OCI-LY1 (cell line): ENCODE measurements around the gene CACNA1E.

Experiments
- CTCF ChIP-seq: fragments of 200-600 bp; sonication (generic), shearing (Covaris generic); IDR thresholded peaks from 2 replicates; pipeline ENCODE4 v1.5.1; 2017; ENCODE audit warnings: mild to moderate bottlenecking, antibody characterized with exemption, low read length, moderate library complexity, mixed read lengths
- EZH2 ChIP-seq: fragments of 200-600 bp; sonication (generic), shearing (Covaris generic); IDR thresholded peaks from 2 replicates; pipeline ENCODE4 v1.8.0; 2017; ENCODE audit warnings: borderline replicate concordance, mixed run types, mild to moderate bottlenecking, antibody characterized with exemption, low read length, moderate library complexity, mixed read lengths

GRCh38 chr1:181675091-181675917 is 192.0 kb downstream of the CACNA1E start:
- TF ChIP-seq CTCF, result no peak
- TF ChIP-seq EZH2, result no peak
